OCI-LY7 (cell line): ENCODE results near the gene TNIK. TPM values are rescaled to one million over a fixed set of nuclear protein-coding genes. Genes with fewer than 3 reads are reported as not detected.
"Not testable (repeated sequence)": the region's sequence is repeated elsewhere in the genome, so short reads cannot be mapped to it uniquely, and the experiment has no call there.

Source experiments
- BruUV-seq: library from RNA; stranded (reverse); fragments of 400-500 nt; replicated peaks from 2 replicates; lab custom pipeline; 2021; lab: Mats Ljungman, UMichigan
- CTCF ChIA-PET: fragments of 300-600 bp; sonication (Branson Sonifier 250); formaldehyde crosslinking; loops from one replicate; lab custom pipeline; 2022; ENCODE audit warnings: antibody characterized with exemption; ENCODE audit not compliant: unreplicated experiment; lab: Charles Lee
- POLR2A ChIA-PET: fragments of 300-600 bp; sonication (Branson Sonifier 250); formaldehyde crosslinking; loops from one replicate; lab custom pipeline; 2022; ENCODE audit warnings: antibody characterized with exemption; lab: Charles Lee
- DNase-seq: peaks from one replicate; pipeline ENCODE4 v3.0.0-alpha.2; 2015; ENCODE audit warnings: low spot score
- H2AFZ ChIP-seq: fragments of 200-600 bp; sonication (generic), shearing (Covaris generic); 2 replicates; pipeline ENCODE4 v1.6.1; 2014; ENCODE audit warnings: mild to moderate bottlenecking, antibody characterized with exemption, low read length, moderate library complexity
- H3K27ac ChIP-seq: fragments of 200-600 bp; sonication (generic); 2 replicates; pipeline ENCODE4 v1.5.1; 2014; ENCODE audit warnings: mixed run types, low read depth, mild to moderate bottlenecking, moderate library complexity, low read length, inconsistent platforms; ENCODE audit not compliant: poor library complexity, severe bottlenecking
- H3K36me3 ChIP-seq: fragments of 200-600 bp; sonication (generic); 2 replicates; pipeline ENCODE4 v1.6.1; 2014; ENCODE audit warnings: mild to moderate bottlenecking, antibody characterized with exemption, low read length, moderate library complexity, mixed read lengths; ENCODE audit not compliant: insufficient read depth
- H3K4me1 ChIP-seq: fragments of 200-600 bp; sonication (generic); 2 replicates; pipeline ENCODE4 v1.5.1; 2014; ENCODE audit warnings: mild to moderate bottlenecking, low read length; ENCODE audit not compliant: insufficient read depth, poor library complexity, severe bottlenecking
- H3K4me2 ChIP-seq: fragments of 200-600 bp; sonication (generic); 2 replicates; pipeline ENCODE4 v1.6.1; 2014; ENCODE audit warnings: mild to moderate bottlenecking, low read length
- H3K4me3 ChIP-seq: fragments of 200-600 bp; sonication (generic); 2 replicates; pipeline ENCODE4 v1.5.1; 2014; ENCODE audit warnings: mild to moderate bottlenecking, low read depth, low read length; ENCODE audit not compliant: poor library complexity, severe bottlenecking
- H3K79me2 ChIP-seq: fragments of 200-600 bp; sonication (generic); 2 replicates; pipeline ENCODE4 v1.6.1; 2016; ENCODE audit warnings: low read depth, mild to moderate bottlenecking, low read length, moderate library complexity, mixed read lengths; ENCODE audit not compliant: insufficient read depth
- H3K9me2 ChIP-seq: fragments of 200-600 bp; sonication (generic); 2 replicates; pipeline ENCODE4 v1.6.1; 2016; ENCODE audit warnings: mild to moderate bottlenecking, low read length, mixed read lengths; ENCODE audit not compliant: insufficient read depth
- H3K9me3 ChIP-seq: fragments of 200-600 bp; sonication (generic); 2 replicates; pipeline ENCODE4 v1.6.1; 2014; ENCODE audit warnings: mild to moderate bottlenecking, mixed run types, low read length, mixed read lengths
- H4K20me1 ChIP-seq: fragments of 200-600 bp; sonication (generic); 2 replicates; pipeline ENCODE4 v1.6.1; 2014; ENCODE audit warnings: mild to moderate bottlenecking, antibody characterized with exemption, low read length, moderate library complexity, mixed read lengths; ENCODE audit not compliant: insufficient read depth
- CTCF ChIP-seq: fragments of 200-600 bp; sonication (generic); conservative IDR thresholded peaks from 2 replicates; pipeline ENCODE4 v1.5.1; 2014; ENCODE audit warnings: mild to moderate bottlenecking, antibody characterized with exemption, low read length, moderate library complexity, mixed read lengths
- EZH2phosphoT487 ChIP-seq: fragments of 200-600 bp; sonication (generic); IDR thresholded peaks from 2 replicates; pipeline ENCODE4 v1.6.1; 2018; ENCODE audit warnings: low read depth, borderline replicate concordance, mild to moderate bottlenecking, mixed run types, antibody characterized with exemption, low read length, moderate library complexity, mixed read lengths
- intact Hi-C: fragments of 100-400 bp; cut with micrococcal nuclease; formaldehyde crosslinking; loops from one replicate; pipeline ENCODE4 v1.10.0; 2022; ENCODE audit not compliant: unreplicated experiment
- total RNA-seq, 2 experiments: library from RNA; depleted of rRNA in 1 of 2; stranded (reverse); fragments of >200 nt in 1 of 2; shearing (Covaris generic) in 1 of 2; gene quantifications; 2 replicates each; pipeline ENCODE4 v1.2.3, GENCODE V29; 2014 to 2022

The TNIK gene
- total RNA-seq, 2 experiments from 2014 or later, result not detected

DNA sequence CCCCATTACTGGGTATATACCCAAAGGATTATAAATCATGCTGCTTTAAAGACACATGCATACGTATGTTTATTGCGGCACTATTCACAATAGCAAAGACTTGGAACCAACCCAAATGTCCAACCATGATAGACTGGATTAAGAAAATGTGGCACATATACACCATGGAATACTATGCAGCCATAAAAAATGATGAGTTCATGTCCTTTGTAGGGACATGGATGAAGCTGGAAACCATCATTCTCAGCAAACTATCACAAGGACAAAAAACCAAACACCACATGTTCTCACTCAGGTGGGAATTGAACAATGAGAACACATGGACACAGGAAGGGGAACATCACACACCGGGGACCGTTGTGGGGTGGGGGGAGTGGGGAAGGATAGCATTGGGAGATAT is 155.7 kb downstream of the TNIK start:
- POLR2A ChIA-PET, H3K4me3 ChIP-seq, H3K9me3 ChIP-seq, H3K79me2 ChIP-seq, H3K36me3 ChIP-seq, H4K20me1 ChIP-seq, H3K9me2 ChIP-seq, DNase-seq, intact Hi-C loops, CTCF ChIA-PET, H3K4me1 ChIP-seq, H3K4me2 ChIP-seq, H3K27ac ChIP-seq, BruUV-seq, H2AFZ ChIP-seq: not testable (repeated sequence)

- H3K27ac ChIP-seq, CTCF ChIA-PET, H3K9me3 ChIP-seq, H3K4me3 ChIP-seq, H4K20me1 ChIP-seq, POLR2A ChIA-PET, H3K36me3 ChIP-seq, H3K9me2 ChIP-seq, H3K4me2 ChIP-seq, BruUV-seq, H3K4me1 ChIP-seq, intact Hi-C loops, H2AFZ ChIP-seq, DNase-seq, H3K79me2 ChIP-seq: not testable (repeated sequence)
Observed at GRCh38 chr3:171304017-171304416, 156.2 kb downstream of the TNIK start.

DNA sequence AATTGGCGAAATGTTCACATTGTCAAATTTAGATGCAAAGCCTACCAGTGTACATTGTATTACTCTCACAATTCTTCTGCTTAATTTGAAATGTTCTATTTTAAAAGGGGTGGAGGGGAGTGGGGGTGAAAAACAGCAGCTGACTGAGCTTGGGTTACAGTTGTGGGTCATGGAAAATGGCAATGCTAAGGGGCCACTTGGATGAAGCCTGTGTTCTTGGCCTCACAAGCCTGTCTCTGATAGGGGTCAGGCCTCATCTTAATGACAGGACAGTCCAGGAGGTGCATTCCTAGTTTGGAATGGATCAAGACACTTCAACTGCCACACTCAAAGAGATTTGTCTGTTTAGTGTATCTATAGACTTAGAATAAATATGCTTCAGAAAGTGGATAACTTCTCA is 158.2 kb downstream of the TNIK start:
- H3K9me3 ChIP-seq, result no peaks in the 10 kb centered on the region
- H3K36me3 ChIP-seq, result no peaks in the 10 kb centered on the region
- no peak overlapping the region for H2AFZ ChIP-seq
- ChIA-PET CTCF (no interaction called here), POLR2A (no interaction called here)
- intact Hi-C loops, result no loop called here
- no peaks in the 10 kb centered on the region for H3K4me1 ChIP-seq
- TF ChIP-seq EZH2phosphoT487 (no peak), CTCF (no peak)
- no peaks in the 10 kb centered on the region for H4K20me1 ChIP-seq
- no peak overlapping the region for H3K27ac ChIP-seq
- H3K79me2 ChIP-seq, result no peaks in the 10 kb centered on the region
- no peak for DNase-seq
- no peak overlapping the region for H3K4me2 ChIP-seq
- H3K9me2 ChIP-seq, result no peaks in the 10 kb centered on the region
- BruUV-seq, result no TSS peak
- no peak overlapping the region for H3K4me3 ChIP-seq

DNA sequence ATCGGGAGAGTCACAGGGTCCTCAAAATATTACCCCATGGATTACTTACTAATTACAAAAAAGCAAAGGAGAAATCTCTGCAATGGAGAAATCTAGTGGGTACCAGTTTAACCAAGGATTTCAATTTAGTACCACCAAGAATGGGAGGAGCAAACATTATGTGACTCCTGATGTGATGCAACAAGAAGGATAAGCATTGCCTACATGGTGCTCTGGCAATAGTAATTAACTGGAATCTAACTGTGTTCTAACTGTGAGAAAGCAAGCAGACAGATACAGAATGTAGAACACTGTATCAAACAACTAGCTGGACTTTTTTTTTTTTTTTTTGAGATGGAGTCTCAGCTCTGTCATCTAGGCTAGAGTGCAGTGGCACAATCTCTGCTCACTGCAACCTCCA is 159.2 kb downstream of the TNIK start:
- Histone ChIP-seq H4K20me1 (no peaks in the 10 kb centered on the region), H3K79me2 (no peaks in the 10 kb centered on the region), H2AFZ (no peak overlapping the region), H3K9me3 (no peaks in the 10 kb centered on the region), H3K4me2 (no peak overlapping the region), H3K4me1 (no peaks in the 10 kb centered on the region), H3K36me3 (no peaks in the 10 kb centered on the region), H3K9me2 (no peaks in the 10 kb centered on the region), H3K27ac (no peak overlapping the region), H3K4me3 (no peak overlapping the region)
- BruUV-seq, result no TSS peak
- no peak for TF ChIP-seq EZH2phosphoT487
- no peak for TF ChIP-seq CTCF
- CTCF ChIA-PET, result no interaction called here
- POLR2A ChIA-PET, result interaction anchor here (0.6 kb wide), 1 partner anchor 10 kb away, joined by 3 read pairs; no protein-coding TSS in a partner anchor
- DNase-seq, result no peak
- intact Hi-C loops, result no loop called here
